ENCODE results near the gene PSMD14. TPM values are rescaled to one million over a fixed set of nuclear protein-coding genes. Genes with fewer than 3 reads are reported as not detected.

Gene PSMD14
- total RNA-seq, 1 donor from 2014 or later, result 109 TPM

DNA sequence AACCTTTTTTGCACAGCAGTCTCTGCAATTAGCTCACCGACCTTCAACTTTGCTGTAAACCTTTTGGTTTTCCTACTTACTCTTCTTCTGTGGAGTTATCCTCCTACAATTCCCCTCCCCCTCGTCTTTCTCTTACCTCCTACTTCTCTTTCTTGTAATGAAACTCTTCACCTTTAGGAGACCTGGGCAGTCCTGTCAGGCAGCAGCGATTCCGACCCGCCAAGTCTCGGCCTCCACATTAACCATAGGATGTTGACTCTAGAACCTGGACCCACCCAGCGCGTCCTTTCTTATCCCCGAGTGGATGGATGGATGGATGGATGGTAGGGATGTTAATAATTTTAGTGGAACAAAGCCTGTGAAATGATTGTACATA lies 116.2 kb downstream of the PSMD14 start:
- no peak for TF ChIP-seq CTCF (IDR thresholded peaks at IDR 0.05; ENCODE audit: insufficient read depth, low read length, poor library complexity, severe bottlenecking)
- Histone ChIP-seq H3K27me3 (ENCODE audit: control insufficient read depth, insufficient read depth, low read length) (peaks cover 79% of the 10 kb centered on the region), H3K36me3 (ENCODE audit: control insufficient read depth, insufficient read depth, low read length) (no peaks in the 10 kb centered on the region), H3K4me3 (ENCODE audit: low read depth, low read length) (no peak overlapping the region)
- no peak for DNase-seq (ENCODE audit: low read depth)

GRCh38 chr2:161424891-161425727 lies 116.9 kb downstream of the PSMD14 start:
- TF ChIP-seq CTCF (IDR thresholded peaks at IDR 0.05; ENCODE audit: insufficient read depth, low read length, poor library complexity, severe bottlenecking), result no peak
- Histone ChIP-seq H3K27me3 (ENCODE audit: control insufficient read depth, insufficient read depth, low read length) (peaks cover 80% of the 10 kb centered on the region), H3K36me3 (ENCODE audit: control insufficient read depth, insufficient read depth, low read length) (no peaks in the 10 kb centered on the region), H3K4me3 (ENCODE audit: low read depth, low read length) (no peak overlapping the region)
- DNase-seq (ENCODE audit: low read depth), result no peak

- no peaks in the 10 kb centered on the region for H3K36me3 ChIP-seq (ENCODE audit: control insufficient read depth, insufficient read depth, low read length)
- peaks cover 76% of the 10 kb centered on the region for H3K27me3 ChIP-seq (ENCODE audit: control insufficient read depth, insufficient read depth, low read length)
- no peak for DNase-seq (ENCODE audit: low read depth)
- no peak for TF ChIP-seq CTCF (IDR thresholded peaks at IDR 0.05; ENCODE audit: insufficient read depth, low read length, poor library complexity, severe bottlenecking)
- H3K4me3 ChIP-seq (ENCODE audit: low read depth, low read length), result no peak overlapping the region
Measured at GRCh38 chr2:161425728-161426454, 117.7 kb downstream of the PSMD14 start.

GRCh38 chr2:161426455-161426921 lies 118.3 kb downstream of the PSMD14 start:
- Histone ChIP-seq H3K4me3 (ENCODE audit: low read depth, low read length) (no peak overlapping the region), H3K27me3 (ENCODE audit: control insufficient read depth, insufficient read depth, low read length) (peaks cover 75% of the 10 kb centered on the region), H3K36me3 (ENCODE audit: control insufficient read depth, insufficient read depth, low read length) (no peaks in the 10 kb centered on the region)
- peak; percentile 69 for TF ChIP-seq CTCF (IDR thresholded peaks at IDR 0.05; ENCODE audit: insufficient read depth, low read length, poor library complexity, severe bottlenecking)
- no peak for DNase-seq (ENCODE audit: low read depth)

GRCh38 chr2:161426922-161427663 lies 118.9 kb downstream of the PSMD14 start:
- Histone ChIP-seq H3K36me3 (ENCODE audit: control insufficient read depth, insufficient read depth, low read length) (no peaks in the 10 kb centered on the region), H3K4me3 (ENCODE audit: low read depth, low read length) (no peak overlapping the region), H3K27me3 (ENCODE audit: control insufficient read depth, insufficient read depth, low read length) (peaks cover 69% of the 10 kb centered on the region)
- DNase-seq (ENCODE audit: low read depth), result no peak
- no peak for TF ChIP-seq CTCF (IDR thresholded peaks at IDR 0.05; ENCODE audit: insufficient read depth, low read length, poor library complexity, severe bottlenecking)

Data from kidney epithelial cell (primary cell).